IMR-90 (cell line): ENCODE results near the gene SSTR4. TPM values are rescaled to one million over a fixed set of nuclear protein-coding genes. Genes with fewer than 3 reads are reported as not detected.

Experiments used
- ATAC-seq: fragments of 200-7000 bp; cut with Tn5 transposase; 2 replicates; pipeline ENCODE4 v1.9.1; 2020; ENCODE audit warnings: low read depth, mild to moderate bottlenecking, moderate library complexity
- BruUV-seq: library from RNA; stranded (reverse); fragments of 400-500 nt; replicated peaks from 2 replicates; lab custom pipeline; 2021; lab: Mats Ljungman, UMichigan
- CTCF ChIA-PET: fragments of 300-600 bp; formaldehyde crosslinking; extraction: SDS; loops from one replicate; lab custom pipeline; 2021; ENCODE audit warnings: antibody characterized with exemption; lab: Yijun Ruan, JAX
- POLR2A ChIA-PET: fragments of 300-600 bp; sonication (Branson Sonifier 250); formaldehyde crosslinking; loops from one replicate; lab custom pipeline; 2022; ENCODE audit warnings: antibody characterized with exemption; ENCODE audit not compliant: unreplicated experiment; lab: Charles Lee
- DNase-seq: peaks from one replicate; pipeline ENCODE4 v3.0.0; 2013
- H2AFZ ChIP-seq: replicated peaks from 2 replicates; pipeline ENCODE3; 2013; ENCODE audit warnings: low read length, mild to moderate bottlenecking; ENCODE audit not compliant: poor library complexity
- H2AK5ac ChIP-seq: 2 replicates; pipeline ENCODE4 v1.6.1; 2013; ENCODE audit warnings: low read depth, low read length, inconsistent platforms
- H2AK9ac ChIP-seq: replicated peaks from 2 replicates; pipeline ENCODE3; 2013; ENCODE audit warnings: mild to moderate bottlenecking, low read depth, low read length, moderate library complexity; ENCODE audit not compliant: poor library complexity
- H2BK120ac ChIP-seq: 2 replicates; pipeline ENCODE4 v1.6.1; 2013; ENCODE audit warnings: low read depth, low read length, inconsistent platforms
- H2BK15ac ChIP-seq: 3 replicates; pipeline ENCODE4 v1.6.1; 2013; ENCODE audit warnings: low read depth, low read length, inconsistent platforms
- H2BK20ac ChIP-seq: 2 replicates; pipeline ENCODE4 v1.6.1; 2013; ENCODE audit warnings: low read depth, mild to moderate bottlenecking, inconsistent platforms, low read length, moderate library complexity
- H2BK5ac ChIP-seq: 2 replicates; pipeline ENCODE4 v1.6.1; 2013; ENCODE audit warnings: mild to moderate bottlenecking, low read depth, low read length, inconsistent platforms; ENCODE audit not compliant: poor library complexity, severe bottlenecking
- H3K14ac ChIP-seq: replicated peaks from 2 replicates; pipeline ENCODE4 v1.6.1; 2013; ENCODE audit warnings: low read depth, low read length, inconsistent platforms
- H3K18ac ChIP-seq: 2 replicates; pipeline ENCODE4 v1.6.1; 2013; ENCODE audit warnings: low read depth, low read length, control low read depth
- H3K23ac ChIP-seq: 2 replicates; pipeline ENCODE4 v1.6.1; 2013; ENCODE audit warnings: low read depth, low read length, inconsistent platforms
- H3K27ac ChIP-seq: 2 replicates; pipeline ENCODE4 v1.5.1; 2013; ENCODE audit warnings: mild to moderate bottlenecking, control low read depth, low read length; ENCODE audit not compliant: insufficient read depth
- H3K27me3 ChIP-seq: 2 replicates; pipeline ENCODE4 v1.6.1; 2013; ENCODE audit warnings: low read length; ENCODE audit not compliant: control insufficient read depth, insufficient read depth
- H3K36me3 ChIP-seq: 2 replicates; pipeline ENCODE4 v1.6.1; 2013; ENCODE audit warnings: low read length, mixed read lengths; ENCODE audit not compliant: control insufficient read depth, insufficient read depth
- H3K4ac ChIP-seq: 2 replicates; pipeline ENCODE4 v1.6.1; 2013; ENCODE audit warnings: low read depth, low read length, inconsistent platforms
- H3K4me1 ChIP-seq: 2 replicates; pipeline ENCODE4 v1.6.1; 2013; ENCODE audit warnings: low read length, mixed read lengths; ENCODE audit not compliant: control insufficient read depth, insufficient read depth
- H3K4me2 ChIP-seq: 2 replicates; pipeline ENCODE4 v1.6.1; 2013; ENCODE audit warnings: low read depth, mild to moderate bottlenecking, control low read depth, low read length, moderate library complexity
- H3K4me3 ChIP-seq: 2 replicates; pipeline ENCODE4 v1.5.1; 2013; ENCODE audit warnings: low read depth, mild to moderate bottlenecking, control low read depth, low read length, moderate library complexity; ENCODE audit not compliant: insufficient read depth
- H3K56ac ChIP-seq: 2 replicates; pipeline ENCODE4 v1.6.1; 2013; ENCODE audit warnings: low read length, inconsistent platforms; ENCODE audit not compliant: insufficient read depth; ENCODE audit errors: extremely low read depth
- H3K79me1 ChIP-seq, 2 experiments: 2 replicates each; pipeline ENCODE4 v1.6.1; 2013; ENCODE audit warnings: low read length in 2 of 2, inconsistent platforms in 1 of 2, low read depth in 1 of 2
- H3K9ac ChIP-seq: 2 replicates; pipeline ENCODE4 v1.6.1; 2013; ENCODE audit warnings: low read depth, low read length, control low read depth
- H3K9me1 ChIP-seq: 2 replicates; pipeline ENCODE4 v1.6.1; 2013; ENCODE audit warnings: low read length, inconsistent platforms; ENCODE audit not compliant: insufficient read depth
- H3K9me3 ChIP-seq: 2 replicates; pipeline ENCODE4 v1.6.1; 2013; ENCODE audit warnings: low read length; ENCODE audit not compliant: control insufficient read depth, insufficient read depth
- H4K20me1 ChIP-seq: 2 replicates; pipeline ENCODE4 v1.6.1; 2013; ENCODE audit warnings: low read length, inconsistent platforms; ENCODE audit not compliant: insufficient read depth
- H4K5ac ChIP-seq: 2 replicates; pipeline ENCODE4 v1.6.1; 2013; ENCODE audit warnings: mild to moderate bottlenecking, low read depth, low read length, control low read depth
- H4K8ac ChIP-seq, 2 experiments: 2 replicates each; pipeline ENCODE4 v1.6.1; 2013; ENCODE audit warnings: low read depth in 2 of 2, low read length in 2 of 2, control low read depth in 1 of 2, inconsistent platforms in 1 of 2
- H4K91ac ChIP-seq: 2 replicates; pipeline ENCODE4 v1.6.1; 2013; ENCODE audit warnings: low read depth, low read length, inconsistent platforms; ENCODE audit not compliant: insufficient read depth
- BHLHE40 ChIP-seq: fragments of 150-350 bp; IDR thresholded peaks from 2 replicates; pipeline ENCODE4 v1.6.1; 2016; ENCODE audit warnings: mild to moderate bottlenecking, low read depth, low read length
- CEBPB ChIP-seq: IDR thresholded peaks from 2 replicates; pipeline ENCODE4 v1.6.1; 2012; ENCODE audit warnings: low read depth, low read length, improper control_type of control experiment
- CHD1 ChIP-seq: IDR thresholded peaks from 2 replicates; pipeline ENCODE4 v1.6.1; 2012; ENCODE audit warnings: low read depth, low read length, improper control_type of control experiment
- FOS ChIP-seq: fragments of 150-350 bp; IDR thresholded peaks from 2 replicates; pipeline ENCODE4 v1.6.1; 2016; ENCODE audit warnings: low read depth, low read length
- MAFK ChIP-seq: IDR thresholded peaks from 2 replicates; pipeline ENCODE4 v1.6.1; 2012; ENCODE audit warnings: low read depth, low read length, improper control_type of control experiment
- MAZ ChIP-seq: IDR thresholded peaks from 2 replicates; pipeline ENCODE4 v1.6.1; 2012; ENCODE audit warnings: low read depth, mild to moderate bottlenecking, low read length, improper control_type of control experiment, moderate library complexity, borderline replicate concordance
- MXI1 ChIP-seq: IDR thresholded peaks from 2 replicates; pipeline ENCODE4 v1.6.1; 2012; ENCODE audit warnings: low read depth, mild to moderate bottlenecking, low read length, moderate library complexity, borderline replicate concordance
- NFE2L2 ChIP-seq: fragments of 150-350 bp; IDR thresholded peaks from 2 replicates; pipeline ENCODE4 v1.6.1; 2016; ENCODE audit warnings: low read depth, mild to moderate bottlenecking, low read length
- RFX5 ChIP-seq: IDR thresholded peaks from 2 replicates; pipeline ENCODE4 v1.8.0; 2012; ENCODE audit warnings: low read depth, mild to moderate bottlenecking, low read length, moderate library complexity
- SMC3 ChIP-seq: fragments of 150-350 bp; IDR thresholded peaks from 2 replicates; pipeline ENCODE4 v1.6.1; 2016; ENCODE audit warnings: low read depth, mild to moderate bottlenecking, antibody characterized with exemption, low read length, moderate library complexity
- WGBS, 2 experiments: methylation state at CpG; one replicate each; pipeline versions ENCODE4 v1.1.5 to v1.1.7; 2013; ENCODE audit warnings: missing lambda C conversion rate in 2 of 2; ENCODE audit not compliant: insufficient read length in 1 of 2; ENCODE audit errors: extremely low coverage in 2 of 2; 5-methylcytosine and 5-hydroxymethylcytosine counted together
- dilution Hi-C: fragments of 300-500 bp; cut with HindIII; formaldehyde crosslinking; loops from one replicate; pipeline ENCODE4 v1.14.3; 2018; ENCODE audit warnings: low sequenced_read_pairs; ENCODE audit not compliant: unreplicated experiment
- in situ Hi-C: fragments of 300-500 bp; cut with MboI; formaldehyde crosslinking; loops from 3 replicates; pipeline ENCODE4 v1.14.3; 2019; ENCODE audit warnings: low sequenced_read_pairs, inconsistent platforms, mixed read lengths
- intact Hi-C: fragments of 100-400 bp; cut with micrococcal nuclease; formaldehyde crosslinking; loops from 2 replicates; pipeline ENCODE4 v1.10.0; 2022
- polyA plus RNA-seq, 3 experiments: library from polyadenylated mRNA; depleted of rRNA; stranded (reverse); fragments of >200 nt; gene quantifications; 2 replicates each; pipeline ENCODE4 v1.2.3, GENCODE V29; 2012; ENCODE audit warnings: low replicate concordance in 1 of 3
- total RNA-seq: library from RNA; depleted of rRNA; stranded (reverse); fragments of >200 nt; gene quantifications from 2 replicates; pipeline ENCODE4 v1.2.3, GENCODE V29; 2012

SSTR4 gene
- total and polyA plus RNA-seq, 2 of the 4 experiments (the other 2 are of a cell fraction) = not detected

DNA sequence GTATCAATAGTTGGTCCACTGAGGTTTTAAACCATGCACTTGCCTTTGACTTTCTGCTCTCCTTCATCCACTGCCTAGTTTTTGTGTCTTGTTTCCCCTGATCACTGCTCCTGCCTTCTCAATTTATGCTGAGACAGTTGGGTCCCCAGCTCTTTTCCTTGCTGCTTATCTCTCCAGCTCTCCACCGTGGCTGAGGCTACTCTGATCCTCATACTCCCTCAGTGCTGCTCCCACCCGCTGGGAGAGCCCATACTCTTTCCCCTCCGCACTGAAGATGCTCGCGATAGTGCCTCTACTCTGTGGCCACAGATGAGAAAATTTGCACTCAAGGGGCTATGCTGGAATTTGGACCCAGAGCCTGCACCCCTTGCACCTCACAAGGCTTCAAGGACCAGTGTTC lies 17.8 kb downstream of the SSTR4 start:
- peaks cover 4% of the 10 kb centered on the region; the same call in 1 of the 2 replicates for H3K9me3 ChIP-seq
- no peak overlapping the region for H3K14ac ChIP-seq
- H3K18ac ChIP-seq = no peak overlapping the region
- ChIA-PET POLR2A (no interaction called here), CTCF (interaction anchor here (1.9 kb wide), 1 partner anchor 288 kb away, joined by 4 read pairs; no protein-coding TSS in a partner anchor)
- H4K20me1 ChIP-seq = no peaks in the 10 kb centered on the region; the same call in 1 of the 2 replicates
- H3K4me1 ChIP-seq = peaks cover 4% of the 10 kb centered on the region; the same call in 1 of the 2 replicates
- H3K4me3 ChIP-seq = no peak overlapping the region
- intact Hi-C loops (no loop called here), dilution Hi-C loops (no loop called here), in situ Hi-C loops (loop anchor here (10.0 kb wide), 1 partner anchor 292 kb away; no protein-coding TSS in a partner anchor)
- no peaks in the 10 kb centered on the region for H3K9me1 ChIP-seq
- H2BK15ac ChIP-seq = no peak overlapping the region
- H2BK20ac ChIP-seq = no peak overlapping the region
- no peak overlapping the region for H2AK9ac ChIP-seq
- no peak overlapping the region for H2AFZ ChIP-seq
- H2AK5ac ChIP-seq = no peak overlapping the region
- H3K56ac ChIP-seq = no peak overlapping the region
- no peak overlapping the region for H4K5ac ChIP-seq
- no peak for DNase-seq
- ATAC-seq = no peak
- H2BK5ac ChIP-seq = no peak overlapping the region
- BruUV-seq = no TSS peak
- no peak overlapping the region for H3K23ac ChIP-seq
- no peak overlapping the region for H4K91ac ChIP-seq
- H3K79me1 ChIP-seq = no peaks in the 10 kb centered on the region
- peaks cover 60% of the 10 kb centered on the region for H3K27me3 ChIP-seq
- WGBS, 2 experiments = 81% methylated on average over 4 of the region's 5 CpGs; no CpG with 5 or more reads in 1 of the 2 experiments
- no peak overlapping the region for H2BK120ac ChIP-seq
- H3K4ac ChIP-seq = no peak overlapping the region
- TF ChIP-seq MXI1 = no peak
- no peak for TF ChIP-seq MAZ
- TF ChIP-seq NFE2L2 = no peak
- no peak for TF ChIP-seq MAFK
- TF ChIP-seq CHD1 = no peak
- no peak for TF ChIP-seq SMC3
- no peak for TF ChIP-seq BHLHE40
- no peak for TF ChIP-seq FOS
- no peak for TF ChIP-seq CEBPB
- TF ChIP-seq RFX5 = no peak
- no peaks in the 10 kb centered on the region for H3K36me3 ChIP-seq
- no peak overlapping the region for H3K27ac ChIP-seq
- H3K4me2 ChIP-seq = no peak overlapping the region
- no peak overlapping the region for H4K8ac ChIP-seq
- no peak overlapping the region for H3K9ac ChIP-seq
